ENCODE results near the gene KCNJ9.

KCNJ9 gene

DNA sequence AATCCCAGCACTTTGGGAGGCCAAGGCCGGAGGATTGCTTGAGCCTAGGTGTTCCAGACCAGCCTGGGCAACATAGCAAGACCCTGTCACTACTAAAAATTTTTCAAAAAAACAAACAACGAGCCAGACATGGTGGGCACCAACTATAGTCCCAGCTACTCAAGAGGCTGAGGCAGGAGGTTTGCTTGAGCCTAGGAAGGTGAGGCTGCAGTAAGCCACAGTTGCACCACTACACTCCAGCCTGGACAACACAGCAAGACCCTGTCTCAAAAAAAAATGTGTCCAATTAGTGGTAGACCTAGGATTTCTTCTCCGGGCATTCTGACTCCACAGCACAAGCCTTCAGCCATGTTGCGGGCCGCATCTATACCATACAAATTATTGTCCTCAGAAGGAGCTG, 23.8 kb downstream of the KCNJ9 start:
- no peaks in the 10 kb centered on the region for H3F3A ChIP-seq (ENCODE audit: insufficient read depth, low read length)
- no peak overlapping the region for H3K9ac ChIP-seq (ENCODE audit: low read length)
- DNase-seq = no peak
- H3K9me3 ChIP-seq (replicated peaks; ENCODE audit: insufficient read depth, low read length) = no peaks in the 10 kb centered on the region
- H3K9me2 ChIP-seq (replicated peaks; ENCODE audit: insufficient read depth, low read length) = no peaks in the 10 kb centered on the region
- H2AFZ ChIP-seq (ENCODE audit: low read length) = no peak overlapping the region
- H4K20me1 ChIP-seq (ENCODE audit: insufficient read depth, low read length) = no peaks in the 10 kb centered on the region
- H3K79me2 ChIP-seq (ENCODE audit: low read length) = no peaks in the 10 kb centered on the region
- H3K36me3 ChIP-seq (replicated peaks; ENCODE audit: insufficient read depth, low read length) = no peaks in the 10 kb centered on the region
- no peak overlapping the region for H3K4me3 ChIP-seq (ENCODE audit: low read length)
- no peaks in the 10 kb centered on the region for H3K27me3 ChIP-seq (replicated peaks; ENCODE audit: insufficient read depth, low read length)
- H3K4me2 ChIP-seq (ENCODE audit: low read depth, low read length) = no peak overlapping the region
- no peak overlapping the region for H3K27ac ChIP-seq (ENCODE audit: low read length)
- H3K4me1 ChIP-seq (ENCODE audit: low read length) = peaks cover 13% of the 10 kb centered on the region
- TF ChIP-seq, protein P1, sequence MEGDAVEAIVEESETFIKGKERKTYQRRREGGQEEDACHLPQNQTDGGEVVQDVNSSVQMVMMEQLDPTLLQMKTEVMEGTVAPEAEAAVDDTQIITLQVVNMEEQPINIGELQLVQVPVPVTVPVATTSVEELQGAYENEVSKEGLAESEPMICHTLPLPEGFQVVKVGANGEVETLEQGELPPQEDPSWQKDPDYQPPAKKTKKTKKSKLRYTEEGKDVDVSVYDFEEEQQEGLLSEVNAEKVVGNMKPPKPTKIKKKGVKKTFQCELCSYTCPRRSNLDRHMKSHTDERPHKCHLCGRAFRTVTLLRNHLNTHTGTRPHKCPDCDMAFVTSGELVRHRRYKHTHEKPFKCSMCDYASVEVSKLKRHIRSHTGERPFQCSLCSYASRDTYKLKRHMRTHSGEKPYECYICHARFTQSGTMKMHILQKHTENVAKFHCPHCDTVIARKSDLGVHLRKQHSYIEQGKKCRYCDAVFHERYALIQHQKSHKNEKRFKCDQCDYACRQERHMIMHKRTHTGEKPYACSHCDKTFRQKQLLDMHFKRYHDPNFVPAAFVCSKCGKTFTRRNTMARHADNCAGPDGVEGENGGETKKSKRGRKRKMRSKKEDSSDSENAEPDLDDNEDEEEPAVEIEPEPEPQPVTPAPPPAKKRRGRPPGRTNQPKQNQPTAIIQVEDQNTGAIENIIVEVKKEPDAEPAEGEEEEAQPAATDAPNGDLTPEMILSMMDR (IDR thresholded peaks at IDR 0.05; ENCODE audit: low read length) = no peak
- TF ChIP-seq EZH2phosphoT487 (IDR thresholded peaks at IDR 0.05; ENCODE audit: low read length) = no peak
- TF ChIP-seq EZH2 (optimal IDR thresholded peaks at IDR 0.05; ENCODE audit: low read depth, low read length) = no peak

DNA sequence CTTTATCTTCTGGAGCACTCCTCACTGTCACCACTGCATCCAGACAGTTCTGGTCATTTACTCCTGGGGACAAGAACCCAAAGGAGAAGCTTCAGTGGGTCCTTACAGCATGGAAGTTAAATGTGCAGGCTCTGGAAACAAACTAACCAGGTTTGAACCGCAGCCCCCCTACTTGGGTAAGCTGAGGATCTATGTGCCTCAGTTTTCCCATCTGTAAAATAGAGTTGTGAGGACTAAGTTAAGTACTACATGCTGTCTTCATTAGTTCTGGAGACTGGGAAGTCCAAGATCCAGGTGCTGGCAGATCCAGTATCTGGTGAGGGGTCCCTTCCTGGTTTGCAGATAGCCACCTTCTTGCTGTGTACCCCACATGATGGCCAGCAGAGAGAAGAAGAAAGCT, 26.2 kb downstream of the KCNJ9 start:
- Histone ChIP-seq H3K79me2 (ENCODE audit: low read length) (no peaks in the 10 kb centered on the region), H3K9me3 (replicated peaks; ENCODE audit: insufficient read depth, low read length) (no peaks in the 10 kb centered on the region), H3K27ac (ENCODE audit: low read length) (no peak overlapping the region), H3K4me1 (ENCODE audit: low read length) (no peaks in the 10 kb centered on the region), H3K36me3 (replicated peaks; ENCODE audit: insufficient read depth, low read length) (no peaks in the 10 kb centered on the region), H3K9ac (ENCODE audit: low read length) (no peak overlapping the region), H2AFZ (ENCODE audit: low read length) (no peak overlapping the region), H4K20me1 (ENCODE audit: insufficient read depth, low read length) (no peaks in the 10 kb centered on the region), H3K27me3 (replicated peaks; ENCODE audit: insufficient read depth, low read length) (no peaks in the 10 kb centered on the region), H3F3A (ENCODE audit: insufficient read depth, low read length) (no peaks in the 10 kb centered on the region), H3K4me2 (ENCODE audit: low read depth, low read length) (no peak overlapping the region), H3K9me2 (replicated peaks; ENCODE audit: insufficient read depth, low read length) (no peaks in the 10 kb centered on the region), H3K4me3 (ENCODE audit: low read length) (no peak overlapping the region)
- TF ChIP-seq EZH2 (optimal IDR thresholded peaks at IDR 0.05; ENCODE audit: low read depth, low read length) (no peak), EZH2phosphoT487 (IDR thresholded peaks at IDR 0.05; ENCODE audit: low read length) (no peak)
- TF ChIP-seq, protein P1 (IDR thresholded peaks at IDR 0.05; ENCODE audit: low read length) = no peak
- no peak for DNase-seq

DNA sequence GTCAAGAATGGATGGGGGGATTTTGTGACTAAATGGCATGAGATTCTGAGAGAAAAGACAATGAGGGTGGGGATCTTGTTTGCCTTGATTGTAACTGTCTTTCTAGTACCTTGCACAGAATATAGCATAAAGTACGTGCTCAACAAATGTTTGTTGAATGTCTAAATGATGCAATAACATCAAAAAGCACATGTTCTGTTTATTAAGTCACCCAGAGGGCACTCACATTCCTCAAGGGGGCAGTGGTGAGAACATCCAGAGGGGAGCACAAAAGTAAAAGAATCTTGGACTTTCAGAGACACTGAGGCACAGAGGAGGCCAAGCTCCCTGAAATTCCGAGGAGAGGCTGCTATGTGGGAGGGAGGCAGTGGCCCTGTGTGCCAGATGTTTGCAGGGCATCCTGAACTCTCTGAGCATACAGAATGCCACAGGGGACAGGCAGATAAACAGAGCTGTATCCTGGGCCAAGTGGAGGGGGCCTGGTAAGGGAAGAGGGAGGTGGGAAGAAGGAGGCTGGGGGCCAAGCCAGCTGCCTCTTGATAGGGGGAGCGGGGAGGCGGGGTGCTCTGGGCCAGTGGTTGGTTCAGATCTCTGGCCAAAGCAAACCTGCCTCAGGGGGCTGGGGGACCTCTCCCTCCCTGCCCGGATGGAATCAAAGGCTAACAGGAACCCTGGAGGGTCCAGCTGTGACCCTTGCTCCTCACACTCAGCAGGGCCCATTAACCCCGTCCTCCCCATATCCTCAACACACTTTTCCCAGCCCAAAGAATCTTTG, 27.7 kb downstream of the KCNJ9 start:
- Histone ChIP-seq H3F3A (ENCODE audit: insufficient read depth, low read length) (no peaks in the 10 kb centered on the region), H4K20me1 (ENCODE audit: insufficient read depth, low read length) (no peaks in the 10 kb centered on the region), H3K4me2 (ENCODE audit: low read depth, low read length) (no peak overlapping the region), H3K9me2 (replicated peaks; ENCODE audit: insufficient read depth, low read length) (no peaks in the 10 kb centered on the region), H3K4me1 (ENCODE audit: low read length) (no peaks in the 10 kb centered on the region), H3K36me3 (replicated peaks; ENCODE audit: insufficient read depth, low read length) (no peaks in the 10 kb centered on the region), H2AFZ (ENCODE audit: low read length) (peak overlapping the region; percentile 41), H3K79me2 (ENCODE audit: low read length) (no peaks in the 10 kb centered on the region), H3K9ac (ENCODE audit: low read length) (no peak overlapping the region), H3K27me3 (replicated peaks; ENCODE audit: insufficient read depth, low read length) (no peaks in the 10 kb centered on the region), H3K9me3 (replicated peaks; ENCODE audit: insufficient read depth, low read length) (no peaks in the 10 kb centered on the region), H3K4me3 (ENCODE audit: low read length) (no peak overlapping the region), H3K27ac (ENCODE audit: low read length) (no peak overlapping the region)
- TF ChIP-seq, protein P1 (IDR thresholded peaks at IDR 0.05; ENCODE audit: low read length) = peak; percentile 81
- TF ChIP-seq EZH2 (optimal IDR thresholded peaks at IDR 0.05; ENCODE audit: low read depth, low read length) = no peak
- peak; percentile 71 for DNase-seq
